ENCODE measurements around the gene PPM1J.

The PPM1J gene

DNA sequence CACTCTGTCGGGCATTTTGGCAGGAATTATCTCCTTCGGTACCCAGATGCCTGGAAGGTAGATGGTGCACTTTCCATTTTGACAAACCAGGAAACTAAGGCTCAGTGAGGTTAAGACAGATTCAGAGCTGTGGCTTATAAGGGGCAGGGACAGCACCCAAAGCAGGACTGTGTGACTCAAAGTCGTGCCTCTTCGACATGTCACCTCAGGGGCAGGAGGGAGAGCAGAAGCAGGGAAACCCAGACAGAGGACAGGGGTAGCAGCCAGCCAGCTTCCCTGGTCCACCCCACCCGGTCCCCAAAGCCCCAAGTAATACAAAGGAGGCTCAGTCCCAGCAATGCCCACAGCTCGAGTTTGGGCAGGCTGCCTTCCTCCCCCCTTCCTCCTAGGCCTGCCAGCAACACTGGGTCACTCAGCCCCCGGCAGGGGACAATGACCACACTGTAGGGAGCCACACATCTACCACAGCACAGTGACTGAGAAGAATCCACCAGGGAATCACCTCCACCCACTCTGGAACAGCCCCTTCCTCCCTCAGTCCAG lies 10.7 kb downstream of the PPM1J start:
- H3K4me3 Mint-ChIP-seq, result peak overlapping the region; percentile 68
- peak overlapping the region; percentile 71 for H3K27ac Mint-ChIP-seq
- H3K27me3 Mint-ChIP-seq, result peaks cover 11% of the 10 kb centered on the region
- peaks cover 74% of the 10 kb centered on the region for H3K4me1 Mint-ChIP-seq (ENCODE audit: low read depth)
- no peak for DNase-seq
- H3K36me3 Mint-ChIP-seq (ENCODE audit: low read depth), result peaks cover 28% of the 10 kb centered on the region
- H3K9me3 Mint-ChIP-seq, result no peaks in the 10 kb centered on the region

DNA sequence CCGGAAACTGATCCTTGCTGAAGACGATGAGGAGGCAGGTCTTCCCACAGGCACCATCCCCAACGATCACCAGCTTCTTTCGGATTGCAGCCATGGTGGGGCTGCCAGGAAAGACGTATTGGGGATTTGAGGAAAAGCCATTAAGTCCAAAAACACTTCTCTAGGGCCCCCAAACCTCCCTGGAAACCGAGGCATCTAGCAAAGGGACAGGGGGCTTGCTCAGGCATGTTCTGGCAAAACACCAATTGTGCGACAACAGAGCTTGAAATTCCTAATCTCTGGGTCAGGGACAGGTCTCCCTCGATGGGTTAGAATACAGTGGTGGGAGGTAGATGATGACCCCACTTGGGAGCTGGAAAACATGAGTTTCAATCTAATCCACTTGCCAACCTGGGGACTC lies 11.4 kb downstream of the PPM1J start:
- peak overlapping the region; percentile 37 for H3K27ac Mint-ChIP-seq
- DNase-seq, result no peak
- no peaks in the 10 kb centered on the region for H3K9me3 Mint-ChIP-seq
- peaks cover 11% of the 10 kb centered on the region for H3K27me3 Mint-ChIP-seq
- H3K4me1 Mint-ChIP-seq (ENCODE audit: low read depth), result peaks cover 75% of the 10 kb centered on the region
- no peak overlapping the region for H3K4me3 Mint-ChIP-seq
- peaks cover 36% of the 10 kb centered on the region for H3K36me3 Mint-ChIP-seq (ENCODE audit: low read depth)

- peaks cover 72% of the 10 kb centered on the region for H3K4me1 Mint-ChIP-seq (ENCODE audit: low read depth)
- H3K4me3 Mint-ChIP-seq, result no peak overlapping the region
- DNase-seq, result no peak
- H3K9me3 Mint-ChIP-seq, result no peaks in the 10 kb centered on the region
- H3K27ac Mint-ChIP-seq, result peak overlapping the region; percentile 94
- peaks cover 46% of the 10 kb centered on the region for H3K36me3 Mint-ChIP-seq (ENCODE audit: low read depth)
- peaks cover 2% of the 10 kb centered on the region for H3K27me3 Mint-ChIP-seq
These were observed 12.5 kb downstream of the PPM1J start for GRCh38 chr1:112702420-112703261.

DNA sequence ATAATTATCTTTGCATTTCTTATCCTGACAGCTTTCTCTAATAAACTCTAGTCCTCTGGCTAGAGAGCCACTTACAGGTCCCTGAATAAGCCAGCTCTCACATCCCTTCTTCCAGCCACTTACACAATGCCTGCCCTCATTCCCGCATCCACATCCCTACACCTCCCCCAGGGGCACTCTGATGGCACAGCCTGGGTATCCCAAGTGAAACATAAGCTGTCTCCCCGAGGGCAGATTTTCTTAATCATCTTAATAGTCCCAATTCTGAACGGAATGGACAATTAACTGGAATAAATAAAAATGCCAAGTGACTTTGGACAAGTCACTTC lies 13.1 kb downstream of the PPM1J start:
- Mint-ChIP-seq H3K9me3 (no peaks in the 10 kb centered on the region), H3K27me3 (no peaks in the 10 kb centered on the region), H3K4me3 (no peak overlapping the region), H3K27ac (peak overlapping the region; percentile 94), H3K36me3 (ENCODE audit: low read depth) (peaks cover 51% of the 10 kb centered on the region), H3K4me1 (ENCODE audit: low read depth) (peaks cover 69% of the 10 kb centered on the region)
- no peak for DNase-seq

DNA sequence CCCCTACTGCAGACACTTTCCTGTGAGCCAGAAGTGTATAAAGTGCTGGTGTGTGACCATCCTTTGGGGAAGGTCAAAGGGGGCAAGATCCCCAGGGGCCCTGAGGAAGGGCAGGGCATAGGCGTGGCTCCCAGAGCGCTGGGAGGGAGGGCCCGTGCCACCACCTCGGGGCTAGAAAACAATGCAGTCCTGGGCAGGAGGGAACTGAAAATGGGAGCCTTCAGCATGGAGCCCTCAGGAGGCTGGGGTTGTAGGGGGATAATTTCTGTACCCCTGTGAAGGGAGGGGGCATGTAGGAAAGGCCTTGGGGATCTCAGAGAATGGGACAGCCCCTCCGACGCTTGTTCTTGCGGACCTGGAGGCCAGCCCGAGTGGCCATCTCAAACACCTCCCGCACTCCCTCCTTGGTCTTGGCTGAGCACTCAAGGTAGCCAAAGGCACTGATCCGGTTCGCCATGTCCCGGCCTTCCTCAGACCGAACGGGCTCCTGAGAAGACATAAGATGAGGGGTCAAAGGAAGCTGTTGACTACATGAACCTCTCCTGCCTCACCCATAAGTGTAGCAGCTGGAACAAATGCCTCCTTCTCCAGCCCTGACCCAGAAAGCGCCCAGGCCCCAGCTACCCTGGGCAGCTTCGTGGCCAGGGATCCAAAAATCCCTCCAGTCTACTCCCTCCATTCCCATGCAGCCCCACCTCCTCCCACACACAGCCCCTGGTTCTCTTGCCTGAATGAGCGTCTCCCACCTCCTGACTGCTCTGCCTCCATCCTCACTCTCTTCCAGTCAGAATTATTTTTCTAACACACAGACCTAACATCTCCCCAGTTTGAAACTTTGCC lies 13.7 kb downstream of the PPM1J start:
- peaks cover 57% of the 10 kb centered on the region for H3K36me3 Mint-ChIP-seq (ENCODE audit: low read depth)
- no peaks in the 10 kb centered on the region for H3K9me3 Mint-ChIP-seq
- peak overlapping the region; percentile 44 for H3K4me3 Mint-ChIP-seq
- no peaks in the 10 kb centered on the region for H3K27me3 Mint-ChIP-seq
- H3K27ac Mint-ChIP-seq, result peak overlapping the region; percentile 94
- DNase-seq, result no peak
- peaks cover 69% of the 10 kb centered on the region for H3K4me1 Mint-ChIP-seq (ENCODE audit: low read depth)

GRCh38 chr1:112700290-112701226 lies 14.6 kb downstream of the PPM1J start:
- Mint-ChIP-seq H3K4me1 (ENCODE audit: low read depth) (peaks cover 62% of the 10 kb centered on the region), H3K36me3 (ENCODE audit: low read depth) (peaks cover 63% of the 10 kb centered on the region), H3K27me3 (no peaks in the 10 kb centered on the region), H3K4me3 (peak overlapping the region; percentile 44), H3K27ac (peak overlapping the region; percentile 94), H3K9me3 (no peaks in the 10 kb centered on the region)
- peak; percentile 79 for DNase-seq

DNA sequence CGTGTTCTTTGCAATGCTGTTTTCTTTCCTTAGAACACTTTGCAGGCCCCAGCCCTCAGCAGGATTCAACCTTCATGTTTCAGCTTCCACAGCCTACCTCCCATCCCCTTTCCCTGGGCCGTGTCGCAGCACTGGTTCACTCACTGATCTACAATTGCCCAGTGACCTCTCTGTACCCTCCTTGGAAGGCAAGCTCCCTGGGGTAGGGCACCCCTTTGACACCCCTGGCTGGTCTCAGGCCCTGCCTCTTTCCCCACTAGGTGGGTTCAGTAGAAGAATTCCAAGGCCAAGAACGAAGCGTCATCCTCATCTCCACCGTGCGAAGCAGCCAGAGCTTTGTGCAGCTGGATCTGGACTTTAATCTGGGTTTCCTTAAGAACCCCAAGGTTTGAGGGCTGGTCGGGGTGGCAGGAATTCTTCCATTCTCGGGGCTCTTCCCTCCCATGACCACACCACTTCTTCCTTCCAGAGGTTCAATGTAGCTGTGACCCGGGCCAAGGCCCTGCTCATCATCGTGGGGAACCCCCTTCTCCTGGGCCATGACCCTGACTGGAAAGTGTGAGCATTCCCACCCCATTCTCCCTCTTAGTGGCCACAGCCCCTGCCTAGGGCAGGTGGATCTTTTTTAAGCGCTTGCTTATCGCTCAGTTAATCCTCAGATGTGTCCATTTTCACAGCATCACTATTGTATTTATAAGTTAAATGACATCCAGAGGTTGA lies 15.5 kb downstream of the PPM1J start:
- no peaks in the 10 kb centered on the region for H3K9me3 Mint-ChIP-seq
- no peaks in the 10 kb centered on the region for H3K27me3 Mint-ChIP-seq
- peak overlapping the region; percentile 94 for H3K27ac Mint-ChIP-seq
- H3K4me1 Mint-ChIP-seq (ENCODE audit: low read depth), result peaks cover 52% of the 10 kb centered on the region
- no peak overlapping the region for H3K4me3 Mint-ChIP-seq
- H3K36me3 Mint-ChIP-seq (ENCODE audit: low read depth), result peaks cover 73% of the 10 kb centered on the region
- no peak for DNase-seq

- Mint-ChIP-seq H3K4me3 (no peak overlapping the region), H3K9me3 (no peaks in the 10 kb centered on the region), H3K27me3 (no peaks in the 10 kb centered on the region), H3K27ac (peak overlapping the region; percentile 40), H3K4me1 (ENCODE audit: low read depth) (peaks cover 43% of the 10 kb centered on the region), H3K36me3 (ENCODE audit: low read depth) (peaks cover 81% of the 10 kb centered on the region)
- no peak for DNase-seq
These were observed 16.5 kb downstream of the PPM1J start for GRCh38 chr1:112698366-112699310.

DNA sequence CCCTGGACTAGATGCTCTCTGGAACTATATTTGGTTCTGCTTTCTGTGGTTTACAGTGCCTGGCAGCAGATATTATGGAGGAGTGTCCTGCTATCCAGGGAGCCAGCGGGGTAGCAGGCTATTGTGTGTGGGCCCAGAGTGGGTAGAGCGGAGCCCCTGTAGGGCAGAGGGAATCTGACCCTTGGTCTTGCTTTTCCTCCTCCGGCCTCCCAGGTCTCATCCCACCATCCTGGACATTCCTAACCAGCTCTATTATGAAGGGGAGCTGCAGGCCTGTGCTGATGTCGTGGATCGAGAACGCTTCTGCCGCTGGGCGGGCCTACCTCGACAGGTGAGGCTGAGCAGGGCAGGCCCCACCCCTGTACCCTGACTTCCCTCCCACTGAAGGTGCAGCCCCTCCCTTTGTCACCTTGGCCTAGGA lies 17.3 kb downstream of the PPM1J start:
- Mint-ChIP-seq H3K9me3 (no peaks in the 10 kb centered on the region), H3K4me3 (no peak overlapping the region), H3K27me3 (no peaks in the 10 kb centered on the region), H3K27ac (no peak overlapping the region), H3K4me1 (ENCODE audit: low read depth) (peaks cover 36% of the 10 kb centered on the region), H3K36me3 (ENCODE audit: low read depth) (peaks cover 86% of the 10 kb centered on the region)
- no peak for DNase-seq

- Mint-ChIP-seq H3K4me1 (ENCODE audit: low read depth) (peaks cover 26% of the 10 kb centered on the region), H3K27me3 (no peaks in the 10 kb centered on the region), H3K36me3 (ENCODE audit: low read depth) (peaks cover 90% of the 10 kb centered on the region), H3K27ac (no peak overlapping the region), H3K4me3 (no peak overlapping the region), H3K9me3 (no peaks in the 10 kb centered on the region)
- DNase-seq, result no peak
These were observed 18.4 kb downstream of the PPM1J start for GRCh38 chr1:112696578-112697314.

DNA sequence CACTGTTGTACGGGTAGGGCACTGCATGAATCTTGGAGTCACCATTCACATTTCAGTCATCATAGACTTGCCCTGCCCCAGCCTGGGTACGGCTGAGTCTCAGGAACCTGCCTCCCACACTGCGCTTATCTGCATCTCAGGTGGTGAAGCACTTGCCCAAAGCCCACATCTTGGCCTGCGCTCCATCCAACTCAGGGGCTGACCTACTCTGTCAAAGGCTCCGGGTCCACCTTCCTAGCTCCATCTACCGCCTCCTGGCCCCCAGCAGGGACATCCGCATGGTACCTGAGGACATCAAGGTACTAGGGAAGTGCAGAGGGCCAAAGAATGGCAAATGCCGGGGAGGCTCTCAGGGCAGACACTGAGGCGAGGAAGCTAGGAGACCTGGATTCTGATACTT lies 19.9 kb downstream of the PPM1J start:
- no peak overlapping the region for H3K4me3 Mint-ChIP-seq

DNA sequence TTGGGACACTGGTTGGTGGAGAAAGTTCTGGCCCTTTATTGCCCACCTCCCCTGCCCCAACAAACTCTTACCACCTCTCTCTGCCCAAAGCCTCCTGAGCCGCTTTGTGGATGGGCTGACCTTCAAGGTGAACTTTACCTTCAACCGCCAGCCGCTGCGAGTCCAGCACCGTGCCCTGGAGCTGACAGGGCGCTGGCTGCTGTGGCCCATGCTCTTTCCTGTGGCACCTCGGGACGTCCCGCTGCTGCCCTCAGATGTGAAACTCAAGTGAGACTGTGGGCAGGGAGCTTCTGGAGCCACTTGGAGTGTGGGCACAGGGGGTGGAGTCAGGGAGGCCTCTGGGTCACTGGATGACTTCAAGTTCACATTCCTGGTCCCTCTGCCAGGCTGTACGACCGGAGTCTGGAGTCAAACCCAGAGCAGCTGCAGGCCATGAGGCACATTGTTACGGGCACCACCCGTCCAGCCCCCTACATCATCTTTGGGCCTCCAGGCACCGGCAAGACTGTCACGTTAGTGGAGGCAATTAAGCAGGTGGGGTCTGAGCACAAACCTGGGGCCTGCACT lies 20.7 kb downstream of the PPM1J start:
- H3K9me3 Mint-ChIP-seq, result no peaks in the 10 kb centered on the region
- no peaks in the 10 kb centered on the region for H3K27me3 Mint-ChIP-seq
- peak overlapping the region; percentile 68 for H3K27ac Mint-ChIP-seq
- peaks cover 3% of the 10 kb centered on the region for H3K4me1 Mint-ChIP-seq (ENCODE audit: low read depth)
- no peak for DNase-seq
- no peak overlapping the region for H3K4me3 Mint-ChIP-seq
- peaks cover 84% of the 10 kb centered on the region for H3K36me3 Mint-ChIP-seq (ENCODE audit: low read depth)

More for the DNA sequence above, 19.9 kb downstream of the PPM1J start:
- peaks cover 86% of the 10 kb centered on the region for H3K36me3 Mint-ChIP-seq (ENCODE audit: low read depth)
- no peak overlapping the region for H3K27ac Mint-ChIP-seq
- no peaks in the 10 kb centered on the region for H3K27me3 Mint-ChIP-seq
- peaks cover 11% of the 10 kb centered on the region for H3K4me1 Mint-ChIP-seq (ENCODE audit: low read depth)
- no peaks in the 10 kb centered on the region for H3K9me3 Mint-ChIP-seq
- no peak for DNase-seq
